Upper lobe of right lung (tissue), 1 donor: ENCODE results near the gene SLC39A8. TPM values are rescaled to one million over a fixed set of nuclear protein-coding genes. Genes with fewer than 3 reads are reported as not detected.

Experiments
- ATAC-seq: fragments of 200-7000 bp; cut with Tn5 transposase; one replicate; pipeline ENCODE4 v1.9.1; 2020; ENCODE audit warnings: mild to moderate bottlenecking, moderate library complexity
- DNase-seq: peaks from one replicate; pipeline ENCODE4 v3.0.0-alpha.2; 2020
- H3K27ac ChIP-seq: fragments of 200-600 bp; one replicate; pipeline ENCODE4 v1.8.0; 2022
- H3K27me3 ChIP-seq: fragments of 200-600 bp; one replicate; pipeline ENCODE4 v1.8.0; 2022; ENCODE audit warnings: mild to moderate bottlenecking
- H3K36me3 ChIP-seq: fragments of 200-600 bp; one replicate; pipeline ENCODE4 v1.8.0; 2022
- H3K4me1 ChIP-seq: fragments of 200-600 bp; one replicate; pipeline ENCODE4 v1.8.0; 2022
- H3K4me3 ChIP-seq: fragments of 200-600 bp; one replicate; pipeline ENCODE4 v1.8.0; 2022; ENCODE audit warnings: mild to moderate bottlenecking
- H3K9me3 ChIP-seq: fragments of 200-600 bp; one replicate; pipeline ENCODE4 v1.8.0; 2022
- intact Hi-C: fragments of 100-400 bp; cut with DNase I; formaldehyde crosslinking; loops from one replicate; pipeline ENCODE4 v1.11.0; 2022
- total RNA-seq: library from RNA; stranded (reverse); fragmentation: NEBNext Ultra II Directional; extraction: Animal tissue kit (Norgen Biotek cat#: 25700); gene quantifications from one replicate; pipeline ENCODE4 v1.2.1, GENCODE V29; 2021
- TF ChIP-seq, protein P1 (sequence below): fragments of 200-600 bp; IDR thresholded peaks from one replicate; pipeline ENCODE4 v1.8.0; 2022; ENCODE audit warnings: antibody characterized with exemption
- donor health status: DM: no; HTN: yes; CAD: no; lungs with severe emphysema.

SLC39A8 gene
- total RNA-seq, 1 donor from 2014 or later, result 470 TPM

DNA sequence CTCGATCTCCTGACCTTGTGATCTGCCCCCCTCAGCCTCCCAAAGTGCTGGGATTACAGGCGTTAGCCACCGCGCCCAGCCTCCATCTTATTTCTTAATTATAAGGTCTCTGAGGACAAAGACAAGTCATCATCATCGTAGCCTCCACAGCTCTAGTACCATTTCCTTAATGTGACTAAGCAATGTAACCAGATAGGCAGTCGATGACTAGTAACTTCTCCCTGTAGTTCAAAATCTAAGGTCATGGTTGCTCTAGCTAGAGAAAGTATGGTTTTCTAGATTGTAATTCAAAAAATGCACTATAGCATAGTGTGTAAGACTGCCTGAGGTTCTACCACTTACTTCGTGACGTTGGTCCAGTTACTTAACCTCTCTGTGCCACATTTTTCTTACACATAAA, 6.9 kb downstream of the SLC39A8 start:
- TF ChIP-seq, protein P1, sequence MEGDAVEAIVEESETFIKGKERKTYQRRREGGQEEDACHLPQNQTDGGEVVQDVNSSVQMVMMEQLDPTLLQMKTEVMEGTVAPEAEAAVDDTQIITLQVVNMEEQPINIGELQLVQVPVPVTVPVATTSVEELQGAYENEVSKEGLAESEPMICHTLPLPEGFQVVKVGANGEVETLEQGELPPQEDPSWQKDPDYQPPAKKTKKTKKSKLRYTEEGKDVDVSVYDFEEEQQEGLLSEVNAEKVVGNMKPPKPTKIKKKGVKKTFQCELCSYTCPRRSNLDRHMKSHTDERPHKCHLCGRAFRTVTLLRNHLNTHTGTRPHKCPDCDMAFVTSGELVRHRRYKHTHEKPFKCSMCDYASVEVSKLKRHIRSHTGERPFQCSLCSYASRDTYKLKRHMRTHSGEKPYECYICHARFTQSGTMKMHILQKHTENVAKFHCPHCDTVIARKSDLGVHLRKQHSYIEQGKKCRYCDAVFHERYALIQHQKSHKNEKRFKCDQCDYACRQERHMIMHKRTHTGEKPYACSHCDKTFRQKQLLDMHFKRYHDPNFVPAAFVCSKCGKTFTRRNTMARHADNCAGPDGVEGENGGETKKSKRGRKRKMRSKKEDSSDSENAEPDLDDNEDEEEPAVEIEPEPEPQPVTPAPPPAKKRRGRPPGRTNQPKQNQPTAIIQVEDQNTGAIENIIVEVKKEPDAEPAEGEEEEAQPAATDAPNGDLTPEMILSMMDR, result no peak
- DNase-seq, result no peak
- Histone ChIP-seq H3K27ac (no peak overlapping the region), H3K4me3 (no peak overlapping the region), H3K4me1 (peaks cover 1% of the 10 kb centered on the region), H3K9me3 (no peaks in the 10 kb centered on the region), H3K36me3 (no peaks in the 10 kb centered on the region), H3K27me3 (no peaks in the 10 kb centered on the region)
- intact Hi-C loops, result no loop called here
- no peak for ATAC-seq

GRCh38 chr4:102335616-102336015, 9.7 kb downstream of the SLC39A8 start:
- Histone ChIP-seq H3K4me1 (no peaks in the 10 kb centered on the region), H3K36me3 (no peaks in the 10 kb centered on the region), H3K9me3 (no peaks in the 10 kb centered on the region), H3K27me3 (no peaks in the 10 kb centered on the region), H3K27ac (no peak overlapping the region), H3K4me3 (no peak overlapping the region)
- ATAC-seq (no peak), DNase-seq (no peak)
- TF ChIP-seq, protein P1, result no peak
- intact Hi-C loops, result no loop called here

DNA sequence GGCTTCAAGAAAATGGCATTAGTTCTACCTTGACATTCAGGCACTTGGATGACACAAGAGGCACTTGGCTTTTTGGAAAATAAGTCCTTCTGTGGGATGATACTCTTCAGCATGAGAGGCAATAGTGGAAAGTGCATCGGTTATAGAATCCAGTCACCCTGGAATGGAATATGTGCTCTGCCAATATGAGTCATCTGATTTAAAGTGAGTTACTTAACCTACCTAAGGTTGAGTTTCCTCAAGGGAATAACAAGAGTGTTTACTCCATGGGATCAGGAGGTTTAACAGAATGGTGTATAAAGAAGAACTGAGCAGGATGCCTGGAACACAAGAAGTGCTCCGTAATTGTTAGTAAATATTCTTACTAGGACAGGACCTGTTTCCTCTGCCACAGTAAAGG, 10.7 kb downstream of the SLC39A8 start:
- intact Hi-C loops, result no loop called here

DNA sequence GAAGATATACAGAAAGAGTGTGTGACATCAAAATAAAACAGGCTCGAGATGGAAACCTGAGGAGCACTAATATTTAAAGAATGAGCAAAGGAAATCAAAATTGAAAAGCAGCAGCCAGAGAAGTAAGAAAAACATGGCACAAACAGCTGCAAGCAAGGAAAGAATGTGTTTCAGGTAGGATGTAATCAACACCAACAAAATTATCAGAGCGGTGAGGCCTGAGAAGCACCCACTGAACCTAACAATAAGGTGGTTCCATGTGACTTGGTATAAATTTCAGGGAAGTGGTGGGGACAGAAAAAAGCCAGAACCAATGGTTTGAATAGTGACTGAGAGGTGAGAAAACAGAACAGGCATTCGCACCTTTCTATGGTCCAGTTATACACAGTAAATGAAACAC, 11.5 kb downstream of the SLC39A8 start:
- no peaks in the 10 kb centered on the region for H3K36me3 ChIP-seq
- TF ChIP-seq, protein P1, result no peak
- intact Hi-C loops, result no loop called here
- H3K27me3 ChIP-seq, result no peaks in the 10 kb centered on the region
- H3K4me1 ChIP-seq, result no peaks in the 10 kb centered on the region
- no peaks in the 10 kb centered on the region for H3K9me3 ChIP-seq
- no peak overlapping the region for H3K27ac ChIP-seq
- DNase-seq (no peak), ATAC-seq (no peak)
- no peak overlapping the region for H3K4me3 ChIP-seq

More for the DNA sequence above, 10.7 kb downstream of the SLC39A8 start:
- Histone ChIP-seq H3K9me3 (no peaks in the 10 kb centered on the region), H3K27me3 (no peaks in the 10 kb centered on the region), H3K4me3 (no peak overlapping the region), H3K36me3 (no peaks in the 10 kb centered on the region), H3K27ac (no peak overlapping the region), H3K4me1 (no peaks in the 10 kb centered on the region)
- DNase-seq, result no peak
- peak; percentile 49 for ATAC-seq
- TF ChIP-seq, protein P1, result no peak

DNA sequence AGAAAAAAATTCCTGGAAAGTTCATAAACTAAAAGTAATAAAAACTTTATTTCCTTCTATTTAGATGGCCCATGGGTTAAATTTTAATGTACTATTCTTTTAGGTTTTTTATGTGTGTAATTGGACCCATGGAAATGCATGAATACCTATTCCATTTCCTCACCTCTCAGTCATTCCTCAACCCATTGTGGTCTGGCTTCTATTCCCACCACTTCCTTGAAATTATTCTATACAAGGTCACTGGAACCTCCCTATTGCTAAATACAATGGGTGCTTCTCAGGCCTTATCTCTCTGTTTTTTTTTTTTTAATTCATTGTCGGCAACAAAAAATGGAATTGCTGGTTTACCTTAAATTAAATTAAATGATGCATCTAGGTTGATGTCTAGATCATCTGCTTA, 17.2 kb downstream of the SLC39A8 start:
- no peak for ATAC-seq
- H3K36me3 ChIP-seq, result no peaks in the 10 kb centered on the region
- TF ChIP-seq, protein P1, result no peak
- intact Hi-C loops, result no loop called here
- no peaks in the 10 kb centered on the region for H3K9me3 ChIP-seq
- no peaks in the 10 kb centered on the region for H3K4me1 ChIP-seq
- H3K4me3 ChIP-seq, result no peak overlapping the region
- no peak for DNase-seq
- H3K27ac ChIP-seq, result no peak overlapping the region
- H3K27me3 ChIP-seq, result no peaks in the 10 kb centered on the region

GRCh38 chr4:102326951-102327350, 18.3 kb downstream of the SLC39A8 start:
- Histone ChIP-seq H3K4me3 (no peak overlapping the region), H3K9me3 (no peaks in the 10 kb centered on the region), H3K27ac (no peak overlapping the region), H3K27me3 (no peaks in the 10 kb centered on the region), H3K36me3 (no peaks in the 10 kb centered on the region), H3K4me1 (no peaks in the 10 kb centered on the region)
- TF ChIP-seq, protein P1, result no peak
- ATAC-seq, result no peak
- no peak for DNase-seq
- intact Hi-C loops, result no loop called here
